Measurements from ENCODE around the gene HNRNPLL.

- TF ChIP-seq, protein P1, sequence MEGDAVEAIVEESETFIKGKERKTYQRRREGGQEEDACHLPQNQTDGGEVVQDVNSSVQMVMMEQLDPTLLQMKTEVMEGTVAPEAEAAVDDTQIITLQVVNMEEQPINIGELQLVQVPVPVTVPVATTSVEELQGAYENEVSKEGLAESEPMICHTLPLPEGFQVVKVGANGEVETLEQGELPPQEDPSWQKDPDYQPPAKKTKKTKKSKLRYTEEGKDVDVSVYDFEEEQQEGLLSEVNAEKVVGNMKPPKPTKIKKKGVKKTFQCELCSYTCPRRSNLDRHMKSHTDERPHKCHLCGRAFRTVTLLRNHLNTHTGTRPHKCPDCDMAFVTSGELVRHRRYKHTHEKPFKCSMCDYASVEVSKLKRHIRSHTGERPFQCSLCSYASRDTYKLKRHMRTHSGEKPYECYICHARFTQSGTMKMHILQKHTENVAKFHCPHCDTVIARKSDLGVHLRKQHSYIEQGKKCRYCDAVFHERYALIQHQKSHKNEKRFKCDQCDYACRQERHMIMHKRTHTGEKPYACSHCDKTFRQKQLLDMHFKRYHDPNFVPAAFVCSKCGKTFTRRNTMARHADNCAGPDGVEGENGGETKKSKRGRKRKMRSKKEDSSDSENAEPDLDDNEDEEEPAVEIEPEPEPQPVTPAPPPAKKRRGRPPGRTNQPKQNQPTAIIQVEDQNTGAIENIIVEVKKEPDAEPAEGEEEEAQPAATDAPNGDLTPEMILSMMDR (CRISPR knock-in tag; IDR thresholded peaks at IDR 0.05), result no peak
- no peak for TF ChIP-seq CEBPB (IDR thresholded peaks at IDR 0.05; ENCODE audit: borderline replicate concordance, low read depth, low read length)
These were observed 18.3 kb upstream of the HNRNPLL start for GRCh38 chr2:38621018-38621417.
